ENCODE results near the gene LRRC7. TPM values are rescaled to one million over a fixed set of nuclear protein-coding genes. Genes with fewer than 3 reads are reported as not detected.

The LRRC7 gene
- total and polyA plus RNA-seq, 11 donors, result 0.25 to 4.1 (median 0.49) TPM; not detected in 1

GRCh38 chr1:69551476-69552324, 16.0 kb upstream of the LRRC7 start:
- H3K36me3 ChIP-seq, result no peaks in the 10 kb centered on the region
- DNase-seq (no peak), ATAC-seq (no peak)
- TF ChIP-seq CTCF (IDR thresholded peaks at IDR 0.05) (no peak), POLR2A (IDR thresholded peaks at IDR 0.05) (no peak)
- no peak overlapping the region for H3K27ac ChIP-seq
- H3K4me3 ChIP-seq, result no peak overlapping the region
- no peaks in the 10 kb centered on the region for H3K27me3 ChIP-seq
- intact Hi-C loops (cut with DNase I), result no loop called here
- WGBS, 4 donors, result 81 to 92% (median 86%) methylated on average over 8 of the region's 8 CpGs
- no peaks in the 10 kb centered on the region for H3K9me3 ChIP-seq
- H3K4me1 ChIP-seq, result no peaks in the 10 kb centered on the region

- 63 to 80% (median 75%) methylated on average over 1 of the region's 1 CpG for WGBS, 4 donors
- ATAC-seq, result no peak
- Histone ChIP-seq H3K4me1 (no peaks in the 10 kb centered on the region), H3K27me3 (no peaks in the 10 kb centered on the region), H3K36me3 (no peaks in the 10 kb centered on the region), H3K4me3 (no peak overlapping the region), H3K27ac (no peak overlapping the region), H3K9me3 (peaks cover 0 to 7% (median 0%) of the 10 kb centered on the region in 12 donors)
- intact Hi-C loops (cut with DNase I), result no loop called here
- no peak for TF ChIP-seq POLR2A (IDR thresholded peaks at IDR 0.05)
- no peak for TF ChIP-seq CTCF (IDR thresholded peaks at IDR 0.05)
- no peak for DNase-seq
Measured at GRCh38 chr1:69553726-69554125, 14.0 kb upstream of the LRRC7 start.

- ATAC-seq, result no peak
- Histone ChIP-seq H3K27ac (no peak overlapping the region), H3K4me1 (peaks cover 0 to 24% (median 0%) of the 10 kb centered on the region in 12 donors), H3K9me3 (no peaks in the 10 kb centered on the region), H3K36me3 (no peaks in the 10 kb centered on the region), H3K27me3 (peaks cover 3 to 57% (median 20%) of the 10 kb centered on the region in 9 donors), H3K4me3 (peak overlapping the region; percentile 26 to 59 (median 49))
- no peak for DNase-seq
- 1% methylated on average over 38 to 47 of the region's 47 CpGs for WGBS, 4 donors
- intact Hi-C loops (cut with DNase I), result loop anchor here in 1 of 10 donors (10.0 kb wide), 1 partner anchor 64 kb away; no protein-coding TSS in a partner anchor
- TF ChIP-seq POLR2A (IDR thresholded peaks at IDR 0.05) (no peak), CTCF (IDR thresholded peaks at IDR 0.05) (no peak)
Measured at GRCh38 chr1:69568421-69569174, 876 bp downstream of the LRRC7 start.

GRCh38 chr1:69569175-69569541, 1.4 kb downstream of the LRRC7 start:
- Histone ChIP-seq H3K27ac (no peak overlapping the region), H3K9me3 (no peaks in the 10 kb centered on the region), H3K27me3 (peaks cover 3 to 57% (median 20%) of the 10 kb centered on the region in 9 donors), H3K4me1 (peaks cover 0 to 24% (median 0%) of the 10 kb centered on the region in 12 donors), H3K36me3 (no peaks in the 10 kb centered on the region), H3K4me3 (peak overlapping the region in 8 of 12 donors; percentile 39 to 59 (median 54))
- DNase-seq (no peak), ATAC-seq (no peak)
- TF ChIP-seq POLR2A (IDR thresholded peaks at IDR 0.05) (no peak), CTCF (IDR thresholded peaks at IDR 0.05) (no peak)
- WGBS, 4 donors, result 1 to 2% (median 2%) methylated on average over 12 of the region's 12 CpGs
- intact Hi-C loops (cut with DNase I), result loop anchor here in 1 of 10 donors (10.0 kb wide), 1 partner anchor 64 kb away; no protein-coding TSS in a partner anchor
